K562 (cell line): ENCODE measurements around the gene CLDN24. TPM values are rescaled to one million over a fixed set of nuclear protein-coding genes. Genes with fewer than 3 reads are reported as not detected.

Experiments
- ATF3 ChIP-seq, 2 experiments: fragments of 450-650 bp in 1 of 2; sonication (generic) in 1 of 2; formaldehyde crosslinking in 1 of 2; IDR thresholded peaks in 1 of 2; conservative IDR thresholded peaks in 1 of 2; 2 replicates each; pipeline versions ENCODE4 v1.6.1 to v1.8.1; 2016 to 2023; ENCODE audit warnings: mild to moderate bottlenecking in 2 of 2, moderate library complexity in 2 of 2, inconsistent platforms in 1 of 2, missing genetic modification reagents in 1 of 2
- CTBP1 ChIP-seq: fragments of 450-650 bp; IDR thresholded peaks from 2 replicates; pipeline ENCODE4 v1.6.1; 2016; ENCODE audit warnings: borderline replicate concordance
- CTCF ChIP-seq, 3 experiments: IDR thresholded peaks in 2 of 3; conservative IDR thresholded peaks in 1 of 3; 2 replicates each; pipeline ENCODE4 v1.5.1; 2011 to 2012; ENCODE audit warnings: low read length in 3 of 3, mild to moderate bottlenecking in 3 of 3, control low read depth in 2 of 3, improper control_type of control experiment in 1 of 3, inconsistent platforms in 1 of 3, low read depth in 1 of 3, mixed read lengths in 1 of 3, moderate library complexity in 1 of 3; ENCODE audit not compliant: insufficient read depth in 2 of 3
- ELK3 ChIP-seq: fragments of 450-650 bp; formaldehyde crosslinking; IDR thresholded peaks from 2 replicates; pipeline ENCODE4 v1.4.0; 2020; ENCODE audit warnings: mild to moderate bottlenecking
- ESRRA ChIP-seq: fragments of 450-650 bp; IDR thresholded peaks from 2 replicates; pipeline ENCODE4 v1.6.1; 2014; ENCODE audit warnings: low read depth, mild to moderate bottlenecking, moderate library complexity, borderline replicate concordance
- ESRRB ChIP-seq: fragments of 250-450 bp; sonication (Bioruptor Pico); IDR thresholded peaks from 2 replicates; pipeline ENCODE4 v1.5.0; 2020; ENCODE audit warnings: mild to moderate bottlenecking, moderate library complexity, borderline replicate concordance
- L3MBTL2 ChIP-seq: fragments of 450-650 bp; IDR thresholded peaks from 2 replicates; pipeline ENCODE4 v1.6.1; 2016; ENCODE audit warnings: mild to moderate bottlenecking, moderate library complexity
- SOX6 ChIP-seq: fragments of 450-650 bp; IDR thresholded peaks from 2 replicates; pipeline ENCODE4 v1.6.1; 2014; ENCODE audit warnings: mild to moderate bottlenecking
- SREBF1 ChIP-seq: fragments of 150-350 bp; IDR thresholded peaks from 2 replicates; pipeline ENCODE4 v1.6.1; 2014; ENCODE audit warnings: antibody characterized with exemption, low read depth, low read length, borderline replicate concordance
- ZNF785 ChIP-seq: fragments of 250-450 bp; sonication (Bioruptor Pico); IDR thresholded peaks from 2 replicates; pipeline ENCODE4 v1.4.0; 2020; ENCODE audit warnings: mild to moderate bottlenecking
- polyA plus RNA-seq, 8 experiments: library from polyadenylated mRNA; depleted of rRNA in 4 of 8; stranded (reverse) in 5 of 8; unstranded in 3 of 8; fragments of >200 nt; fragmentation: Nextera tagmentation in 2 of 8; fragmentation: Illumina TruSeq in 1 of 8; extraction: Ambion mirVana in 2 of 8; extraction: Trizol in 1 of 8; gene quantifications; 2 replicates each; pipeline versions ENCODE4 v1.2.1 to v1.2.3, GENCODE V29; 2011 to 2014; ENCODE audit warnings: inconsistent platforms in 1 of 8, missing spikeins in 1 of 8
- total RNA-seq, 7 experiments: library from RNA; depleted of rRNA in 6 of 7; stranded (reverse); fragments of >200 nt in 6 of 7; fragmentation: Illumina TruSeq in 2 of 7; extraction: Trizol in 2 of 7; gene quantifications; 2 replicates each; pipeline versions ENCODE4 v1.2.1 to v1.2.3, GENCODE V29; 2011 to 2021; ENCODE audit warnings: low replicate concordance in 1 of 7
- TF ChIP-seq, protein P1 (sequence below): fragments of 450-650 bp; IDR thresholded peaks from 2 replicates; pipeline ENCODE4 v1.6.1; 2016; ENCODE audit warnings: mild to moderate bottlenecking, moderate library complexity

CLDN24 gene
- total and polyA plus RNA-seq, 9 of the 15 experiments (the other 6 are each of a cell fraction or from before 2014, with no cell fraction given) = not detected

GRCh38 chr4:183364025-183364424 lies 41.8 kb upstream of the CLDN24 start (continued):
- TF ChIP-seq, protein P1, sequence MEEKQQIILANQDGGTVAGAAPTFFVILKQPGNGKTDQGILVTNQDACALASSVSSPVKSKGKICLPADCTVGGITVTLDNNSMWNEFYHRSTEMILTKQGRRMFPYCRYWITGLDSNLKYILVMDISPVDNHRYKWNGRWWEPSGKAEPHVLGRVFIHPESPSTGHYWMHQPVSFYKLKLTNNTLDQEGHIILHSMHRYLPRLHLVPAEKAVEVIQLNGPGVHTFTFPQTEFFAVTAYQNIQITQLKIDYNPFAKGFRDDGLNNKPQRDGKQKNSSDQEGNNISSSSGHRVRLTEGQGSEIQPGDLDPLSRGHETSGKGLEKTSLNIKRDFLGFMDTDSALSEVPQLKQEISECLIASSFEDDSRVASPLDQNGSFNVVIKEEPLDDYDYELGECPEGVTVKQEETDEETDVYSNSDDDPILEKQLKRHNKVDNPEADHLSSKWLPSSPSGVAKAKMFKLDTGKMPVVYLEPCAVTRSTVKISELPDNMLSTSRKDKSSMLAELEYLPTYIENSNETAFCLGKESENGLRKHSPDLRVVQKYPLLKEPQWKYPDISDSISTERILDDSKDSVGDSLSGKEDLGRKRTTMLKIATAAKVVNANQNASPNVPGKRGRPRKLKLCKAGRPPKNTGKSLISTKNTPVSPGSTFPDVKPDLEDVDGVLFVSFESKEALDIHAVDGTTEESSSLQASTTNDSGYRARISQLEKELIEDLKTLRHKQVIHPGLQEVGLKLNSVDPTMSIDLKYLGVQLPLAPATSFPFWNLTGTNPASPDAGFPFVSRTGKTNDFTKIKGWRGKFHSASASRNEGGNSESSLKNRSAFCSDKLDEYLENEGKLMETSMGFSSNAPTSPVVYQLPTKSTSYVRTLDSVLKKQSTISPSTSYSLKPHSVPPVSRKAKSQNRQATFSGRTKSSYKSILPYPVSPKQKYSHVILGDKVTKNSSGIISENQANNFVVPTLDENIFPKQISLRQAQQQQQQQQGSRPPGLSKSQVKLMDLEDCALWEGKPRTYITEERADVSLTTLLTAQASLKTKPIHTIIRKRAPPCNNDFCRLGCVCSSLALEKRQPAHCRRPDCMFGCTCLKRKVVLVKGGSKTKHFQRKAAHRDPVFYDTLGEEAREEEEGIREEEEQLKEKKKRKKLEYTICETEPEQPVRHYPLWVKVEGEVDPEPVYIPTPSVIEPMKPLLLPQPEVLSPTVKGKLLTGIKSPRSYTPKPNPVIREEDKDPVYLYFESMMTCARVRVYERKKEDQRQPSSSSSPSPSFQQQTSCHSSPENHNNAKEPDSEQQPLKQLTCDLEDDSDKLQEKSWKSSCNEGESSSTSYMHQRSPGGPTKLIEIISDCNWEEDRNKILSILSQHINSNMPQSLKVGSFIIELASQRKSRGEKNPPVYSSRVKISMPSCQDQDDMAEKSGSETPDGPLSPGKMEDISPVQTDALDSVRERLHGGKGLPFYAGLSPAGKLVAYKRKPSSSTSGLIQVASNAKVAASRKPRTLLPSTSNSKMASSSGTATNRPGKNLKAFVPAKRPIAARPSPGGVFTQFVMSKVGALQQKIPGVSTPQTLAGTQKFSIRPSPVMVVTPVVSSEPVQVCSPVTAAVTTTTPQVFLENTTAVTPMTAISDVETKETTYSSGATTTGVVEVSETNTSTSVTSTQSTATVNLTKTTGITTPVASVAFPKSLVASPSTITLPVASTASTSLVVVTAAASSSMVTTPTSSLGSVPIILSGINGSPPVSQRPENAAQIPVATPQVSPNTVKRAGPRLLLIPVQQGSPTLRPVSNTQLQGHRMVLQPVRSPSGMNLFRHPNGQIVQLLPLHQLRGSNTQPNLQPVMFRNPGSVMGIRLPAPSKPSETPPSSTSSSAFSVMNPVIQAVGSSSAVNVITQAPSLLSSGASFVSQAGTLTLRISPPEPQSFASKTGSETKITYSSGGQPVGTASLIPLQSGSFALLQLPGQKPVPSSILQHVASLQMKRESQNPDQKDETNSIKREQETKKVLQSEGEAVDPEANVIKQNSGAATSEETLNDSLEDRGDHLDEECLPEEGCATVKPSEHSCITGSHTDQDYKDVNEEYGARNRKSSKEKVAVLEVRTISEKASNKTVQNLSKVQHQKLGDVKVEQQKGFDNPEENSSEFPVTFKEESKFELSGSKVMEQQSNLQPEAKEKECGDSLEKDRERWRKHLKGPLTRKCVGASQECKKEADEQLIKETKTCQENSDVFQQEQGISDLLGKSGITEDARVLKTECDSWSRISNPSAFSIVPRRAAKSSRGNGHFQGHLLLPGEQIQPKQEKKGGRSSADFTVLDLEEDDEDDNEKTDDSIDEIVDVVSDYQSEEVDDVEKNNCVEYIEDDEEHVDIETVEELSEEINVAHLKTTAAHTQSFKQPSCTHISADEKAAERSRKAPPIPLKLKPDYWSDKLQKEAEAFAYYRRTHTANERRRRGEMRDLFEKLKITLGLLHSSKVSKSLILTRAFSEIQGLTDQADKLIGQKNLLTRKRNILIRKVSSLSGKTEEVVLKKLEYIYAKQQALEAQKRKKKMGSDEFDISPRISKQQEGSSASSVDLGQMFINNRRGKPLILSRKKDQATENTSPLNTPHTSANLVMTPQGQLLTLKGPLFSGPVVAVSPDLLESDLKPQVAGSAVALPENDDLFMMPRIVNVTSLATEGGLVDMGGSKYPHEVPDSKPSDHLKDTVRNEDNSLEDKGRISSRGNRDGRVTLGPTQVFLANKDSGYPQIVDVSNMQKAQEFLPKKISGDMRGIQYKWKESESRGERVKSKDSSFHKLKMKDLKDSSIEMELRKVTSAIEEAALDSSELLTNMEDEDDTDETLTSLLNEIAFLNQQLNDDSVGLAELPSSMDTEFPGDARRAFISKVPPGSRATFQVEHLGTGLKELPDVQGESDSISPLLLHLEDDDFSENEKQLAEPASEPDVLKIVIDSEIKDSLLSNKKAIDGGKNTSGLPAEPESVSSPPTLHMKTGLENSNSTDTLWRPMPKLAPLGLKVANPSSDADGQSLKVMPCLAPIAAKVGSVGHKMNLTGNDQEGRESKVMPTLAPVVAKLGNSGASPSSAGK = 0 out of 2 replicates have a peak, but pooled peaks have one; percentile 13
- TF ChIP-seq ELK3 (CRISPR knock-in tag) = no peak
- TF ChIP-seq SOX6 = no peak
- peak; percentile 30; the same call in 1 of the 2 replicates for TF ChIP-seq CTBP1
- no peak for TF ChIP-seq ZNF785 (CRISPR knock-in tag)
- no peak for TF ChIP-seq ESRRB (CRISPR knock-in tag)
- TF ChIP-seq CTCF (IDR thresholded peaks at IDR 0.05 in 2 of 3, conservative IDR thresholded peaks at IDR 0.05 in 1 of 3; ENCODE audit: insufficient read depth in 2 of 3, low read depth in 1 of 3, low read length in 3 of 3) = peak in 2 of 3 experiments; percentile 13 to 28; a peak in 1 of 6 replicates
- peak; percentile 37; the same call in 1 of the 2 replicates for TF ChIP-seq L3MBTL2
- no peak for TF ChIP-seq SREBF1
- TF ChIP-seq ESRRA = peak; percentile 82
- peak; percentile 13; the same call in 1 of the 2 replicates for TF ChIP-seq ATF3 (IDR thresholded peaks at IDR 0.05)
- no peak for TF ChIP-seq ATF3 (CRISPR knock-in tag; conservative IDR thresholded peaks at IDR 0.05)
- TF ChIP-seq, all 486 proteins: peak for 7
